AG04449 (cell line): ENCODE data around the gene TMTC1.

Experiments
- CTCF ChIA-PET: fragments of 350-600 bp; formaldehyde crosslinking; extraction: SDS; loops from one replicate; lab custom pipeline; 2021; ENCODE audit warnings: antibody characterized with exemption; lab: Yijun Ruan, JAX
- POLR2A ChIA-PET: fragments of 400-600, 350-600 bp; formaldehyde crosslinking; extraction: SDS; loops from one replicate; lab custom pipeline; 2020; ENCODE audit warnings: antibody characterized with exemption, inconsistent platforms; lab: Yijun Ruan, JAX
- DNase-seq: peaks from one replicate; pipeline ENCODE4 v3.0.0-alpha.2; 2010; ENCODE audit warnings: low read depth, low spot score
- H3K4me3 ChIP-seq: 2 replicates; pipeline ENCODE4 v1.5.1; 2011; ENCODE audit warnings: low read depth, mild to moderate bottlenecking, control low read depth, low read length
- CTCF ChIP-seq: IDR thresholded peaks from one replicate; pipeline ENCODE4 v1.5.1; 2011; ENCODE audit warnings: mild to moderate bottlenecking, moderate library complexity, low read length, control low read depth, inconsistent platforms; ENCODE audit not compliant: insufficient read depth; ENCODE audit errors: missing control alignments

Gene TMTC1

GRCh38 chr12:29625359-29625953 is 158.3 kb downstream of the TMTC1 start:
- DNase-seq: no peak
- H3K4me3 ChIP-seq: no peak overlapping the region
- POLR2A ChIA-PET: no interaction called here
- TF ChIP-seq CTCF: no peak
- CTCF ChIA-PET: no interaction called here

GRCh38 chr12:29622251-29622650 is 161.5 kb downstream of the TMTC1 start:
- POLR2A ChIA-PET: no interaction called here
- no peak overlapping the region for H3K4me3 ChIP-seq
- TF ChIP-seq CTCF: no peak
- CTCF ChIA-PET: no interaction called here
- DNase-seq: no peak

GRCh38 chr12:29620030-29620429 is 163.7 kb downstream of the TMTC1 start:
- no peak for TF ChIP-seq CTCF
- DNase-seq: no peak
- ChIA-PET POLR2A (no interaction called here), CTCF (no interaction called here)
- no peak overlapping the region for H3K4me3 ChIP-seq

- CTCF ChIA-PET: no interaction called here
- POLR2A ChIA-PET: no interaction called here
- DNase-seq: no peak
- no peak for TF ChIP-seq CTCF
- no peak overlapping the region for H3K4me3 ChIP-seq
Measured at GRCh38 chr12:29617407-29617803, 166.3 kb downstream of the TMTC1 start.

- CTCF ChIA-PET: no interaction called here
- DNase-seq: no peak
- POLR2A ChIA-PET: no interaction called here
- no peak for TF ChIP-seq CTCF
- H3K4me3 ChIP-seq: no peak overlapping the region
Measured at GRCh38 chr12:29616664-29617406, 166.9 kb downstream of the TMTC1 start.

GRCh38 chr12:29614694-29615325 is 168.9 kb downstream of the TMTC1 start:
- DNase-seq: no peak
- CTCF ChIA-PET: no interaction called here
- no peak overlapping the region for H3K4me3 ChIP-seq
- no peak for TF ChIP-seq CTCF
- POLR2A ChIA-PET: no interaction called here
